Measurements from ENCODE around the gene ZNF512B.

DNA sequence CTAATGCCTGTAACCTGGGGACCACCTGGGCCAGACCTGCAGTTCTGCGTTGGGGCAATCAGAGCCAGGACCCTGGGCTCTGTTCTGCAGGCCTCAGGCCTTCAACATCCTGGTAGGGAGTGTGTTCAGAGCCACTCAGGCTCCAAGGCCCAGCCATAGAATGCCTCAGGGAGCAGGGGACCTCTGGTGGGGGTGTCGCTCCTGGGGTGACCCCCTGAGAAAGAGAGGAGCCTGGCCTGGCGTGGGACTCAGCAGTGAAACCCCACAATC is 26.0 kb downstream of the ZNF512B start:
- TF ChIP-seq, protein P1, sequence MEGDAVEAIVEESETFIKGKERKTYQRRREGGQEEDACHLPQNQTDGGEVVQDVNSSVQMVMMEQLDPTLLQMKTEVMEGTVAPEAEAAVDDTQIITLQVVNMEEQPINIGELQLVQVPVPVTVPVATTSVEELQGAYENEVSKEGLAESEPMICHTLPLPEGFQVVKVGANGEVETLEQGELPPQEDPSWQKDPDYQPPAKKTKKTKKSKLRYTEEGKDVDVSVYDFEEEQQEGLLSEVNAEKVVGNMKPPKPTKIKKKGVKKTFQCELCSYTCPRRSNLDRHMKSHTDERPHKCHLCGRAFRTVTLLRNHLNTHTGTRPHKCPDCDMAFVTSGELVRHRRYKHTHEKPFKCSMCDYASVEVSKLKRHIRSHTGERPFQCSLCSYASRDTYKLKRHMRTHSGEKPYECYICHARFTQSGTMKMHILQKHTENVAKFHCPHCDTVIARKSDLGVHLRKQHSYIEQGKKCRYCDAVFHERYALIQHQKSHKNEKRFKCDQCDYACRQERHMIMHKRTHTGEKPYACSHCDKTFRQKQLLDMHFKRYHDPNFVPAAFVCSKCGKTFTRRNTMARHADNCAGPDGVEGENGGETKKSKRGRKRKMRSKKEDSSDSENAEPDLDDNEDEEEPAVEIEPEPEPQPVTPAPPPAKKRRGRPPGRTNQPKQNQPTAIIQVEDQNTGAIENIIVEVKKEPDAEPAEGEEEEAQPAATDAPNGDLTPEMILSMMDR (IDR thresholded peaks at IDR 0.05; ENCODE audit: low read depth, low read length): no peak
- no peak for TF ChIP-seq EZH2phosphoT487 (IDR thresholded peaks at IDR 0.05; ENCODE audit: low read depth)

Measured in OCI-LY3 (cell line).